Measurements from ENCODE around the gene PIM2.

The PIM2 gene

DNA sequence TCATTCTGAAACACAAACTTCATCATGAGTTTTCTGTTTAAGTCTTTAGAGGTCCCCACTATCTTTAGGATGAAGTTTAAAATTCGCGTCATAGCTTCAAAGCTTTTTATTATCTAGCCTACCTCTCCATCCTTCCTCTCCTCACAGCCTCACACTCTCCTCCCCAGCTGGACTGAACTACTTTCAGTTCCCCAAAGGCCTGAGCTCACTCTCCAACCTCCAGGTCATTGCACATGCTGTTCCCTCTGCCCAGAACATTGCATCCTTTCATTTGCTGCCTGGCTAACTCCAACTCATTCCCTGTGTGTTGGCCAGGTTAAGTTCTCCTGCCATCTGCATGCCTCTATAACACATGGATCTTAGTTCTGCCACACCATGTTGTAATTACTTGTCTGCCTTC lies 41.5 kb upstream of the PIM2 start:
- peaks cover 4% of the 10 kb centered on the region for H3K36me3 ChIP-seq
- H3K9me3 ChIP-seq: no peaks in the 10 kb centered on the region
- H3K4me1 ChIP-seq: peaks cover 10% of the 10 kb centered on the region
- H3K4me3 ChIP-seq (ENCODE audit: low read depth, low read length): no peak overlapping the region
- H3K27me3 ChIP-seq: no peaks in the 10 kb centered on the region
- no peak for DNase-seq
- TF ChIP-seq, protein P1, sequence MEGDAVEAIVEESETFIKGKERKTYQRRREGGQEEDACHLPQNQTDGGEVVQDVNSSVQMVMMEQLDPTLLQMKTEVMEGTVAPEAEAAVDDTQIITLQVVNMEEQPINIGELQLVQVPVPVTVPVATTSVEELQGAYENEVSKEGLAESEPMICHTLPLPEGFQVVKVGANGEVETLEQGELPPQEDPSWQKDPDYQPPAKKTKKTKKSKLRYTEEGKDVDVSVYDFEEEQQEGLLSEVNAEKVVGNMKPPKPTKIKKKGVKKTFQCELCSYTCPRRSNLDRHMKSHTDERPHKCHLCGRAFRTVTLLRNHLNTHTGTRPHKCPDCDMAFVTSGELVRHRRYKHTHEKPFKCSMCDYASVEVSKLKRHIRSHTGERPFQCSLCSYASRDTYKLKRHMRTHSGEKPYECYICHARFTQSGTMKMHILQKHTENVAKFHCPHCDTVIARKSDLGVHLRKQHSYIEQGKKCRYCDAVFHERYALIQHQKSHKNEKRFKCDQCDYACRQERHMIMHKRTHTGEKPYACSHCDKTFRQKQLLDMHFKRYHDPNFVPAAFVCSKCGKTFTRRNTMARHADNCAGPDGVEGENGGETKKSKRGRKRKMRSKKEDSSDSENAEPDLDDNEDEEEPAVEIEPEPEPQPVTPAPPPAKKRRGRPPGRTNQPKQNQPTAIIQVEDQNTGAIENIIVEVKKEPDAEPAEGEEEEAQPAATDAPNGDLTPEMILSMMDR (IDR thresholded peaks at IDR 0.05; ENCODE audit: low read depth, low read length): no peak

DNA sequence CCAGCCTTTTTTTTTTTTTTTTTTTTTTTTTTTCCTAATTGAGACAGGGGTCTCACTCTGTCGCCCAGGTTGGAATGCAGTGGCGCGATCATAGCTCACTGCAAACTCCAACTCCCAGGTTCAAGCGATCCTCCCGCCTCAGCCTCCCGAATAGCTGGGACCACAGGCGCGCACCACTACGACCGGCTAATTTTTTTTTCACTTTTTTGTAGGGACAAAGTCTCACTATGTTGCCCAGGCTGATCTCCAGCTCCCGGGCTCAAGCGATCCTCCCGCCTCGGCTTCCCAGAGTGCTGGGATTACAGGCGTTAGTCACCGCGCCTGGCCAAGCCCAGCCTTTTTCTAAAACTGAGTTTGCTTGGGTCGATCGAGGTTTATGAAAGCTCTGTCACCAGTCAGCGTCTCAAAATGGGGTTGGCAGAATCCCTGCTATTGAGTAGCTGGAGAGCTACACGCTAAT lies 39.8 kb upstream of the PIM2 start:
- H3K27me3 ChIP-seq: no peaks in the 10 kb centered on the region
- TF ChIP-seq, protein P1 (IDR thresholded peaks at IDR 0.05; ENCODE audit: low read depth, low read length): no peak
- H3K9me3 ChIP-seq: no peaks in the 10 kb centered on the region
- peak overlapping the region; percentile 68 for H3K4me3 ChIP-seq (ENCODE audit: low read depth, low read length)
- peak; percentile 12 for DNase-seq
- H3K4me1 ChIP-seq: peaks cover 10% of the 10 kb centered on the region
- peaks cover 8% of the 10 kb centered on the region for H3K36me3 ChIP-seq

DNA sequence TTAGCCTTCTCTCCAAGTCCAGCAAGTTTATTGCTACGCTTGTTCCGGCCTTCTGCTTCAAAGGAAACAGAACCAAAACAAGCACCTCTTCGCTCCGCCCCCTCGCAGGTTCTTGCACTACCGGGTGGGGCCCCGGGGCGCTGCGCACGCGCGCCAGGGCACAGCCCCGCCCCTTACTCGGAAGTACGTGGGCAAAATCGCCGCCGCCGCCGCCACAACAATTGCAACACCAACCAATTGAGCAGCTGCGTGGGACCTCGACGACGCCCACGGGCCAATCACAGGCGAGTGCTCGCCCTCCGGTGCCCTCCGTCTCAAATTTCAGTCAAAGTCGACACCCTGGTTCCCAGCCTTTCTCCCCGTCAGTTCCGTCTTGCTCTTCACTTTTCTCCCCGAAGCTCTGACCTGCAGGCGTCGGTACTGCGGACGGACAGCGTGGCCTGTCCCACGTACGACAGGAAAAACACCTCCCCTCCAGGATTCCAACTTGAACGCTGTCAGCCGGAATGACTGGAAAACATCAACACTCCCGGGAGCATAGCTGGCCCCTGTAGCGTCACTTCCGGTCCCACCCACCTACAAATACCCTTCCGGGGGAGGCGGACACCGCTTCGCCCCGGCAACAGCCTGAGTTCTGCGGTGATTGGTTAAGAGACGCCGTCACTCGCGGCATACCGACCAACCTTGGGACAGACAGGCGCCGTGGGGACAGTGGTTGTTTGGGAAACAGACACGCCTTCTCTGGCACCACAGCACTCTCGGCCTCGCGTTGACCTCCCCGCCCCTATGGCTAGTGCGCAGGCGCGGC lies 39.2 kb upstream of the PIM2 start:
- peak; percentile 93 for DNase-seq
- TF ChIP-seq, protein P1 (IDR thresholded peaks at IDR 0.05; ENCODE audit: low read depth, low read length): no peak
- H3K4me1 ChIP-seq: peaks cover 10% of the 10 kb centered on the region
- H3K9me3 ChIP-seq: no peaks in the 10 kb centered on the region
- peaks cover 8% of the 10 kb centered on the region for H3K36me3 ChIP-seq
- no peaks in the 10 kb centered on the region for H3K27me3 ChIP-seq
- peak overlapping the region; percentile 68 for H3K4me3 ChIP-seq (ENCODE audit: low read depth, low read length)

DNA sequence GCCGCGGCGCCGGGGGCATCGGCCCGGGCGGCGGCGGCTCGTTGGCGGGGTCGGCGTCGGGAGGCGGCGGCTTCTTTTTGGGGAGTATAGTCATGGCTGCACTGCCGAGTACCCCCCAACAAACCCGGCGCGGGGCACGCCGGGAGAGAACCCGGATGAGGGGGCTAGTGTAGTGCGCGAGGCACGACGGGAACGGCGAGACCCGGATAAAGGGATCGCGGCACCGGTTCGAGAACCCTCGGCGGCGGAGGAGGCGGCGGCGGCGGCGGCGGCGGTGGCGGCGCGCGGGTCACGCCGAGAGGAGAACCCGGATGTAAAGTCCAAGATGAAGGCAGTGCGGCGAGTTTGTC lies 38.6 kb upstream of the PIM2 start, which contains the start of gene OTUD5:
TSS of gene OTUD5 (minus strand) at position 131 of the 350 bp plus-strand sequence. CDS start at position 94, 37 bp downstream.
- TF ChIP-seq, protein P1 (IDR thresholded peaks at IDR 0.05; ENCODE audit: low read depth, low read length): no peak
- Histone ChIP-seq H3K36me3 (peaks cover 8% of the 10 kb centered on the region), H3K4me1 (peaks cover 10% of the 10 kb centered on the region), H3K4me3 (ENCODE audit: low read depth, low read length) (peak within 1 kb of the TSS; percentile 68), H3K9me3 (no peaks in the 10 kb centered on the region), H3K27me3 (no peaks in the 10 kb centered on the region)
- peak; percentile 68 for DNase-seq

DNA sequence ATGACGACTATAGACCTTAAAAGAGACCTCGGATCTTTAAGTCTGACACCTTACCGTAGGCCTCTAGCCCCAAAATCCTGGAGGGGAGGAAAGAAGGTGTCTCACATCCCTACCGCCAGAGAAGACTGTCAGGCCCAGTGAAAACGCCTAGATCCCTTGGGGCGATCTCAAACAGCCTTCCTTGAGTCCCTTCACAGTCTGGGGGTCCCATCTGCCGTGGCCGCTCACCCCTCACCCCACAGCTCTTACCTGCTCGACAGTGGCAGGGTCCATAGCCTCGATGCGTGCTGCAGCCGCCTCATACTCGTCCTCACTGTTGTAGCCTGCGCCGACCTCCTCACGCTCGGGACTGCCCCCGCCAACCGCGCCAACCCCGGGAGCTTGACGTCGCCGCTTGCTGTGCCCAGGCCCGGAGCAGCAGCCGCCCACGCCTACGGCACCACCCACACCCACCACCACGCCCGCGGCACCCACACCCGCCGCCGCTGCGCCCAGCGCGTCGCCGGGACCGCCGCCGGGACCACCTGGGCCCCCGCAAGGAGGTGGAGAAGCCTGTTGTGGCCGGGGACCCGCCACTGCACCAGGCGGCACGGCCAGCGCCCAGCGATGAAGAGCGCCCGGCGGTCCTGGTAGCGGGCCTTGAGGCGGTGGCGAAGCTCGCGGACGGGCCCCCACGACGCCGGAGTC lies 38.0 kb upstream of the PIM2 start:
- peaks cover 8% of the 10 kb centered on the region for H3K36me3 ChIP-seq
- TF ChIP-seq, protein P1 (IDR thresholded peaks at IDR 0.05; ENCODE audit: low read depth, low read length): no peak
- no peaks in the 10 kb centered on the region for H3K27me3 ChIP-seq
- H3K9me3 ChIP-seq: no peaks in the 10 kb centered on the region
- H3K4me1 ChIP-seq: peaks cover 6% of the 10 kb centered on the region
- DNase-seq: peak; percentile 7
- peak overlapping the region; percentile 68 for H3K4me3 ChIP-seq (ENCODE audit: low read depth, low read length)

DNA sequence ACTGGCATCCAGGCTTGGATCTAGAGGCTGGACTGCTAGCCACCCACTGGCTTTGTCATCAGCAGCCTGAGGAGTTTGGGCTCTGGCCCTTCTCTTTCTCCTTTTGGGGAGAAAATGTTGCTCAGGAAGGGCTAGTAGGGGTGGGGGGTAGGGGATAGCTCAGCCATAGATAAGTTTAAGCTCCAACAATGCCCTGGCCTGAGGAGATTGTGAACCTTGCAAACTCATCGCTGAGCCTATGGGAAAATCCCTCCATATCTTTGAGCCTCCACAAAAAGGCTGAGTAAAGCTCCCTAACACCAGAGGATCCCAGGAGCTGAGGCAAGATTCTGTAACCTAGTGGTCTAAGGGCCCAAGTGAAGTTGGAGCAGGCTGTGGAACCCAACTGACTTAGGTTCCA lies 29.8 kb upstream of the PIM2 start:
- TF ChIP-seq, protein P1 (IDR thresholded peaks at IDR 0.05; ENCODE audit: low read depth, low read length): no peak
- H3K36me3 ChIP-seq: no peaks in the 10 kb centered on the region
- no peaks in the 10 kb centered on the region for H3K9me3 ChIP-seq
- no peak overlapping the region for H3K4me3 ChIP-seq (ENCODE audit: low read depth, low read length)
- DNase-seq: no peak
- H3K27me3 ChIP-seq: no peaks in the 10 kb centered on the region
- no peaks in the 10 kb centered on the region for H3K4me1 ChIP-seq
